ENCODE data around the gene RASSF5.
"Not testable (repeated sequence)": the region's sequence is repeated elsewhere in the genome, so short reads cannot be mapped to it uniquely, and the experiment has no call there.

The RASSF5 gene

DNA sequence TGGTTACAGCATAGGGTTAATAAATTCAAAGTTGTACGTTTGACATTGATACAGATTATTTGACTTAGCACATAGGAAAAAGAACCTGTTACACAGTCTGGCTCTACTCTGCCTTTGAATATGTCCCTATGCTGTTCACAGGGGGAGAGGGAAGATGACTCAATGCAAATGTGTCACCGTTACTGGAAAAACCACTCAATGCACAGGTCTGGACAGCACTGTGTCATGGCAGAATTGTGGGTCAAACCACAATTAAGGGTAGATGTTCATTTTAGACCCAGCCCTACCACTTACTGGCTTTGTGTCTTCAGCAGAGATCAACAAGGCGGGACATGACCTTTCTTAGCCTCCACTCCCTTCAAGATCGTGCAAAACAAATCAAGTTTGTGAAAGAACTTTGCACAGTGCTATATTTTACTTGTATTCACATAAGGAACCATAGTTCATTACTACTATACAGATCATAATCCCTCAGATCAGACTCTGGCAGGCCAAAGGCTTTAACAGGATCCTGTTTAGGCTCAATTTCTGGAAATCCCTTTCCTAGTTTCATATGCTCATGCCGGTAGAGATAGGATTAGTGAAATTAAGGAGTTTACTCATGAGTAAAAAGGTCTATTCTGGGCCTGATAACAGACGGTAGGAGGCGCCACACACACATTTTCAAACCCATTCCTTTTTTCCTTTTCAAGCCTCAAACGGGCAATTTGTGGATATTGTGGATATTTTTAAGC is 82.9 kb downstream of the RASSF5 start:
- no peak for DNase-seq

GRCh38 chr1:206591226-206591625 is 83.9 kb downstream of the RASSF5 start:
- no peak for DNase-seq

DNA sequence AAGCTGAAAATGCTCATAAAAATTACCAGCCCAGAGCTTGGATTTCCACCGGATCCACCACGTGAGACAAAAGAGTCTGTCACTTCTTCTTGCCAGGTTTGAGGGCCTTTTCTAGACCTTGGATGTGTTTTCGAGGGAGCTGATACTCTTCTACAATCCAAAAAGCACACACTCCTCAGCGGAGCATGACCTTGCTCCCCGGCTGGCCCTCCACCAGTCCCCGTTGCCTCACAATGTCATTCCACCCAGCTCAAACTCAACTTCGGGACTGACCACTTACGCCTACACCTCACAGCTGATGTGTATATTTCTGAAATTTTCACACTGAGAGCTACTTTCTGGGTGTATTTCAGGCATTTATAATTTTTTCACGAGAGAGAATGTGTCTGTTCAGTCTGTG is 84.4 kb downstream of the RASSF5 start:
- no peak for DNase-seq

DNA sequence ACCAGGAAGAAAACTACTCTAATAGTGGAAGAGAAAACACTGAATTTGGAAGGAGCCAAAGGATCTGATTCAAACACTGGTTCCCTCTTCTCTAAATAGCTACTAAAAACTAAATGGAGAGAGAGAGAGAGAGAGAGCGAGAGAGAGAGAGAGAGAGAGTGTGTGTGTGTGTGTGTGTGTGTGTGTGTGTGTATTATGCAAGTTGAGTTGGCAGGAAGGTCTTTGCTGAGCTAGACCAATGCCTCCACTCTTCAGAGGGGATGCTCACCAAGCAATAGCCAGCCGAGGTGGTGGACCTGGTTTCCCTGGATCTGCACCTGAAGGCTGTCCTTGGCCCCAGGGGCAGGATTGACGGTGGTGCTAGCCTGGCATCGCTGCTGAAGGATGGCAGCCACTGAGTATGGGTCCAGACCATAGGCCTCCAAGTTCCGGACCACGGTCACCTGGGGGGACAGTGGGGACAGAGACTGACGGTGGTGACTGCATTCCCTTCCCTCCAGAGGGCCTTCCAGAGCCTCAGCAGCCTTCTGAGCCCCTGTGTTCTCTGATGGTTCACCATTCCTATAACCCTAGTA is 86.1 kb downstream of the RASSF5 start:
- no peak for DNase-seq

- no peak for DNase-seq
Observed at GRCh38 chr1:206595581-206596318, 88.4 kb downstream of the RASSF5 start.

GRCh38 chr1:206596319-206596666 is 89.0 kb downstream of the RASSF5 start:
- no peak for DNase-seq

- no peak for DNase-seq
Observed at GRCh38 chr1:206600527-206600926, 93.2 kb downstream of the RASSF5 start.

- DNase-seq = no peak
Observed at GRCh38 chr1:206604861-206605260, 97.5 kb downstream of the RASSF5 start.

GRCh38 chr1:206606867-206607266 is 99.5 kb downstream of the RASSF5 start:
- DNase-seq = no peak

DNA sequence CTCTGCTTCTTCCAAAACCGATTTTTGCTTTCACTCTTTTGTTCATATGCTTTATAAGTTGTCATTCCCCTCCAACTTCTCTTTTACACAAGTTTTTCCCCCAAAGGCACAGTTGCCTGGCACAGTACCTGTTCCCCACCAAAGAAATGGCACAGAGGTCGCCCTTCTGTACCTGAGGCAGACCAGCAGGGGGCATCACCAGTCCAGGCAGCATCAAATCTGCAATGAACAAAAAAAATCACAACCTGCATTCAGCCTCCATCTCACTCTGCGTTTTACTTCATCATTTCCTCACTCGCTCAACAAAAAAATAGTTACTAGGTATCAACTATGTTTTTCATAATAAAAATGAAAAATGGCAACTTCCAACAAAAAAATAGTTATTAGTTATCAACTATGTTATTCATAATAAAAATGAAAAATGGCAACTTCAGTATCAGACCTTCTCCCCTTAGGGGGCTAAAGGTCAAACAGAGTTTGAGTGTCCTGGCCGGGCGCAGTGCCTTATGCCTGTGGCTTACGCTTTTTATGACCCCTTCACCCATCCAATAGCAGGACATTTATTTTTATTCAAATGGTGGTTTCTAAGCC is 100.9 kb downstream of the RASSF5 start:
- no peak for DNase-seq

GRCh38 chr1:206609229-206609991 is 102.1 kb downstream of the RASSF5 start:
- DNase-seq = no peak

DNA sequence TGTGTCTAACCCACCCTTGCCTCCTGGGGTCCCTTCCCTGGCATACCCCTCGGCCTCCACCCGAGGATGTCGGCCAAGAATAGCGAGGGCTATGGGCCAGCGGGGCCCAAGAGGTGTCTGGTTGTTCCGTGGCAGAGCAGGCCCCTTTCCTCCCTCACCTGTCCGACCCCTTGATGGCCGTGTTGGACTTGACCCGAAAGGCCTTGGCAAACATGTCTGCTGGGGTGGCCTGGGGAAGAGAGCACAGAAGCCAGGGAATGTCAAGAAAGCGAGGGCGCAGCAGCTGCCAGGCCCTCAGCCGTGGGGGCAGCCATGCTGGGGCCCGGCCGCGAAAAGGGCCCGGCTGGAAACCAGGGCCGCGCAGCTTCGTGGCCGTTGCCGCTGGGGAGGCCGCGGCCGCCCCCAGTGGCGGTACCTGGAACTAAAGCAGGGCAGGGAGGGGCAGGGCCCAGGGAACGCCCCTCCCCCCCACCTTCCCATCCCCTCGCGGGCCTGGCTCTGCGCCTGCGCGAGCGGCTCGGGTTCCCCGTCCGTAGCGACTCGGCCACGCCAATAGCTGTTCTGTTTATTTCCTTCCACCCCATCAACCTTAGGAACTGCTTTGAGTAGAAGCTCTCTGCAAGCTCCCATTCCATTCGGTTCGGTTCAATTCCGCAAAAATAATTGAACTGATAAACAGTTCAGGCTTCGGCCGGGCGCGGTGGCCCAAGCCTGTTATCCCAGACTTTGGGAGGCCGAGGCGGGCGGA is 105.0 kb downstream of the RASSF5 start, which contains the start of gene EIF2D:
Gene EIF2D, minus strand, starts transcription at position 337 of the 748 bp plus-strand sequence. Its CDS starts 123 bp downstream, at position 214.
- peak; percentile 99 for DNase-seq

DNA sequence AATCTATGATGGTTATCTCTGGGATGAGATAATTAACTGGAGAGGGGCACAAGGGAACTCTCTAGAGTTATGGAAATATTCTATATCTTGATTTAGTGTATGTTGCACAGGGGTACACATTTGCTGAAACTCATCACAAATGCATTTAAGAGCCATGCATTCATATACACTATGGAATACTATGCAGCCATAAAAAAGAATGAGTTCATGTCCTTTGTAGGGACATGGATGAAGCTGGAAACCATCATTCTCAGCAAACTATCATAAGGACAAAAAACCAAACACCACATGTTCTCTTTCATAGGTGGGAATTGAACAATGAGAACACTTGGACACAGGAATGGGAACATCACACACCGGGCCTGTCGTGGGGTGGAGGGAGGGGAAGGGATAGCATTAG is 119.1 kb downstream of the RASSF5 start:
- DNase-seq = not testable (repeated sequence)

- no peak for DNase-seq
Observed at GRCh38 chr1:206628916-206629315, 121.6 kb downstream of the RASSF5 start.

GRCh38 chr1:206631085-206631509 is 123.8 kb downstream of the RASSF5 start:
- DNase-seq = peak; percentile 25

- DNase-seq = no peak
Observed at GRCh38 chr1:206633708-206634121, 126.4 kb downstream of the RASSF5 start.

DNA sequence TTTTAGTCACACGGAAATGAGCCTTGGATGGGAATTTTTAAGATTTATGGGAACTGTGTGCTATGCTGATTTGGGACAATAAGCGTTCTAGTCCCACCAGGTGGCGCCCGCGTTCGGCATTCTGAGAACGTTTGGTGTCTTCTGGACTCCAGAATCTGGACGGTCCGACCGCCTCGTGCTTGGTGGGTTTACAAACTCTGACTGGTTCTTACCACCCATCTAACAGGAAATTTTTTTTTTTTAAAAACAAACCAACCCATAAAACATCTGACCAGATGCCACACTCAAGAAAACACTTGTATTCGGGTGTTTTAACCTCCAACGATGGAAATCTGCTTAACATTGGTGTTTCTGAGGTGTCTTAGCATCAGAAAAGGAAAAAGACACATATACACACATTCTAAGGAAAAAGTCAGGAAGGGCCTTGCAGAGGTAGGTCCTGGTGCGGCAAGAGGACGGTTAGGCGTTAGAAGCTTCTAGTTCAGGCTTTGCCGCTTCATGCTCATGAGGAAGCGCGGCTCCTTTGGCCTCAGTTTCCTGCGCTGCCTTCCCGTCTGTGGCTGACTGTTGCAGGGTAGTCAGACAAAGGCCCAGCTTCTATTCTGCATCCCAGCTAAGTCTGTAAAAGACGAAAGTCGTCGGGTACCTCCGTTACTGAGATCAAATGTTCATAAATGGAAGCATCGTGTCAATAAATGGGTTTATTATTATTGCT is 127.2 kb downstream of the RASSF5 start:
- peak; percentile 77 for DNase-seq

DNA sequence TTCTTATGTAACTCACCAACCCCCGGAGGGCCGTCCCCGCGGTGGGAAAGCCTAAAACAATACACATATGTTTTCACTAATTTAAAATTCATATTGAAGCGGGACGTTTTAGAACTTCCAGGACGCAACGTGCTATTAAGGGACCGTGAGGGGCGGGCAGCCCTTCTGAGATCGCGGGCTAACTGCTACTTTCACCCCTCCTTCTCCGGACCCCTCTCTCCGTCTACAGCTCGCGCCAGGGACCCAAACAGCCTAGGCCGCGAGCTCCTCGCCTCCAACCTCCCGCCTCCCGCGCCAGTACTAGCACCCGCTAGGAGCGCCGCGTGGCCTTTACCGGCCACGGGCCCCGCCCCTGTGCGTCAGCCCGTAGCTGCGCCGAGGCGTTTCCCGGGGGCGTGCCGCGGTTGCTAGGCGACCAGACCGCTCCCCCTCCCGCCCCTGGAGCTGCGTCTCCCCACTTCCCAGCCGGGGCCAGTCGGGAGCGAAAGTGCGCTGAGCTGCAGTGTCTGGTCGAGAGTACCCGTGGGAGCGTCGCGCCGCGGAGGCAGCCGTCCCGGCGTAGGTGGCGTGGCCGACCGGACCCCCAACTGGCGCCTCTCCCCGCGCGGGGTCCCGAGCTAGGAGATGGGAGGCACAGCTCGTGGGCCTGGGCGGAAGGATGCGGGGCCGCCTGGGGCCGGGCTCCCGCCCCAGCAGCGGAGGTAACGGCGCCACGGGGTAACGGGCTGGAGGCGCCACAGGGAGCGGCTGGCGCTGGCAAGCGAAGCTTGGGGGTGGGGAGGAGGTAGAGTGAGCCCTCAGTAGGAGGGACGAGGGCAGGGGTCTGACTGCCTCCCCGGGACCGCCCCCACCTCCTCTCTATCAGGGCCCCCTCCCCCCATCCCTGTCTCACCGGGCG is 128.0 kb downstream of the RASSF5 start, which contains the start of gene DYRK3:
Gene DYRK3, plus strand, starts transcription at position 457 of the 898 bp plus-strand sequence. Its CDS starts 168 bp downstream, at position 625.
- peak; percentile 90 for DNase-seq

DNA sequence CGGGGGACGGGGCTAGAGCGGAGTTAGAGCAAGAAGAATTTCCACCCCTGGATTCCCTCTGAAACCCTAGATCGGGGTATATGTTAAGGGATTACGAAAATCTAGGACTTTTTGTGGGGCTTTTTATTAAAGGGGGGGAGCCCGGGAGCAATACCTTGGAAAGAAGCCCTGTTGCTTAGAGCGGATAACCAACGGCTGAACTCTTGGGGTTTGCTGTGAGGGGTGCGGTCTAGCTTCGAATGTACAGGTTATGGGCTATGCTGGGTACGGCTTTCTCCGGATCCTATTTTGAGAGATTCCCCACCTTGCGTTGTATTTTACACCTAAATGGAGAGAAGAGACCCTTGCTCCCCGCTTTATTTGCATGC is 128.6 kb downstream of the RASSF5 start:
- DNase-seq = peak; percentile 48

DNA sequence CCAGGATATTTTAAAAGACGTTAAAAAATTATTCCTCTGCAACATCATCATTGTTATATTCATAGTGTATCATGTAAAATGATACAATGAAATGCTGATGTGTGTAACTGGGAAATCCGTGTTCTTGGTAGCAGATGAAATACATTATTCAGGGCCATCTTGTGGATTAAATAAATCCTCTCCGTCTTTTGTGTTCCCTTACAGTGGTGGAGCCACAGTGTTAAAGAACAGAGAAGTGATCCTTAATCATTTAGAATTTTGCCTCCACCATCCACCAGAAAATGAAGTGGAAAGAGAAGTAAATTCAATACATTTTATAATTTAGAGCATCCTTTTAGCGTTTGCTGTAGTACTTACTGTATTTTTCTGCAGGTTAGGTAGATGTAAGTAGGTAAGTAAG is 129.3 kb downstream of the RASSF5 start:
- DNase-seq = no peak

All from right kidney (tissue), 1 donor.